ENCODE data around the gene OR7C2.

GRCh38 chr19:14978161-14978776, 37.0 kb downstream of the OR7C2 start:
- TF ChIP-seq CTCF (IDR thresholded peaks at IDR 0.05) = no peak
- no peak for TF ChIP-seq ZFX (IDR thresholded peaks at IDR 0.05; ENCODE audit: borderline replicate concordance)
